Loucy (cell line): ENCODE measurements around the gene TIAM2.
"Not testable (repeated sequence)": the region's sequence is repeated elsewhere in the genome, so short reads cannot be mapped to it uniquely, and the experiment has no call there.

Experiments used
- H2AFZ ChIP-seq: fragments of 200-600 bp; sonication (generic); 2 replicates; pipeline ENCODE4 v1.6.0; 2016; ENCODE audit warnings: antibody characterized with exemption, mild to moderate bottlenecking, low read length, moderate library complexity
- H3F3A ChIP-seq: fragments of 200-600 bp; 2 replicates; pipeline ENCODE4 v1.6.0; 2016; ENCODE audit warnings: antibody characterized with exemption, low read depth, mild to moderate bottlenecking
- H3K27me3 ChIP-seq: fragments of 200-600 bp; sonication (generic); 2 replicates; pipeline ENCODE4 v1.6.1; 2014; ENCODE audit warnings: low read length, mild to moderate bottlenecking; ENCODE audit not compliant: insufficient read depth, poor library complexity, severe bottlenecking
- H3K36me3 ChIP-seq: fragments of 200-600 bp; sonication (generic); 2 replicates; pipeline ENCODE4 v1.6.1; 2016; ENCODE audit warnings: low read length; ENCODE audit not compliant: insufficient read depth
- H3K4me1 ChIP-seq: fragments of 200-600 bp; sonication (generic); 2 replicates; pipeline ENCODE4 v1.5.1; 2014; ENCODE audit warnings: low read length, mild to moderate bottlenecking; ENCODE audit not compliant: insufficient read depth, poor library complexity, severe bottlenecking
- H3K4me2 ChIP-seq: fragments of 200-600 bp; sonication (generic); 2 replicates; pipeline ENCODE4 v1.6.0; 2014; ENCODE audit warnings: antibody characterized with exemption, low read length, low read depth, mild to moderate bottlenecking; ENCODE audit not compliant: poor library complexity, severe bottlenecking
- H3K4me3 ChIP-seq: fragments of 200-600 bp; sonication (generic); 2 replicates; pipeline ENCODE4 v1.5.1; 2014; ENCODE audit warnings: low read length, mild to moderate bottlenecking, mixed read lengths; ENCODE audit not compliant: poor library complexity, severe bottlenecking
- H3K79me2 ChIP-seq: fragments of 200-600 bp; sonication (generic); 2 replicates; pipeline ENCODE4 v1.6.1; 2014; ENCODE audit warnings: low read length; ENCODE audit not compliant: insufficient read depth
- H3K9ac ChIP-seq: fragments of 200-600 bp; sonication (generic); 2 replicates; pipeline ENCODE4 v1.6.0; 2014; ENCODE audit warnings: mild to moderate bottlenecking, low read depth, low read length, moderate library complexity; ENCODE audit not compliant: poor library complexity, severe bottlenecking
- H3K9me2 ChIP-seq: fragments of 200-600 bp; sonication (generic); replicated peaks from 2 replicates; pipeline ENCODE4 v1.6.1; 2016; ENCODE audit warnings: low read depth, low read length, mixed read lengths
- H3K9me3 ChIP-seq: fragments of 200-600 bp; sonication (generic); 2 replicates; pipeline ENCODE4 v1.6.1; 2014; ENCODE audit warnings: mild to moderate bottlenecking, antibody characterized with exemption, low read length, low read depth; ENCODE audit not compliant: insufficient read depth
- H4K20me1 ChIP-seq: fragments of 200-600 bp; sonication (generic); 2 replicates; pipeline ENCODE4 v1.6.0; 2014; ENCODE audit warnings: antibody characterized with exemption, low read length, mild to moderate bottlenecking; ENCODE audit not compliant: insufficient read depth, poor library complexity, severe bottlenecking
- CTCF ChIP-seq: fragments of 200-600 bp; sonication (generic); conservative IDR thresholded peaks from 2 replicates; pipeline ENCODE4 v1.5.1; 2014; ENCODE audit warnings: mild to moderate bottlenecking, antibody characterized with exemption, low read length
- EZH2phosphoT487 ChIP-seq: fragments of 200-600 bp; IDR thresholded peaks from 2 replicates; pipeline ENCODE4 v1.6.1; 2018; ENCODE audit warnings: antibody characterized with exemption, mild to moderate bottlenecking, moderate library complexity, borderline replicate concordance

The TIAM2 gene

GRCh38 chr6:155265843-155266535 is 270.9 kb downstream of the TIAM2 start:
- Histone ChIP-seq H3K4me1 (no peaks in the 10 kb centered on the region), H2AFZ (no peak overlapping the region), H3K79me2 (no peaks in the 10 kb centered on the region), H4K20me1 (no peaks in the 10 kb centered on the region), H3K9me3 (no peaks in the 10 kb centered on the region), H3F3A (no peaks in the 10 kb centered on the region), H3K4me2 (no peak overlapping the region), H3K4me3 (no peak overlapping the region), H3K27me3 (no peaks in the 10 kb centered on the region), H3K9ac (no peak overlapping the region), H3K9me2 (no peaks in the 10 kb centered on the region), H3K36me3 (peaks cover 24% of the 10 kb centered on the region; the same call in 1 of the 2 replicates)
- TF ChIP-seq CTCF (no peak), EZH2phosphoT487 (no peak)

GRCh38 chr6:155267411-155267810 is 272.3 kb downstream of the TIAM2 start:
- H3K36me3 ChIP-seq: peaks cover 24% of the 10 kb centered on the region; the same call in 1 of the 2 replicates

GRCh38 chr6:155268088-155268867 is 273.2 kb downstream of the TIAM2 start:
- TF ChIP-seq CTCF: peak; percentile 78
- not testable (repeated sequence) for H3K9me3 ChIP-seq, H3K4me2 ChIP-seq, H3K9me2 ChIP-seq, H3K79me2 ChIP-seq, H3F3A ChIP-seq, H3K9ac ChIP-seq, H3K4me1 ChIP-seq, H3K27me3 ChIP-seq, H4K20me1 ChIP-seq, H3K4me3 ChIP-seq, H2AFZ ChIP-seq
- peaks cover 30% of the 10 kb centered on the region; the same call in 1 of the 2 replicates for H3K36me3 ChIP-seq

More at GRCh38 chr6:155267411-155267810, 272.3 kb downstream of the TIAM2 start:
- no peaks in the 10 kb centered on the region for H3F3A ChIP-seq
- H3K79me2 ChIP-seq: no peaks in the 10 kb centered on the region
- no peak overlapping the region for H3K9ac ChIP-seq
- no peaks in the 10 kb centered on the region for H3K9me3 ChIP-seq
- H3K27me3 ChIP-seq: no peaks in the 10 kb centered on the region
- H4K20me1 ChIP-seq: no peaks in the 10 kb centered on the region
- H2AFZ ChIP-seq: no peak overlapping the region
- no peak for TF ChIP-seq EZH2phosphoT487
- TF ChIP-seq CTCF: no peak
- H3K9me2 ChIP-seq: no peaks in the 10 kb centered on the region
- H3K4me3 ChIP-seq: no peak overlapping the region
- no peak overlapping the region for H3K4me2 ChIP-seq
- no peaks in the 10 kb centered on the region for H3K4me1 ChIP-seq
